ENCODE results near the gene ANXA2. TPM values are rescaled to one million over a fixed set of nuclear protein-coding genes. Genes with fewer than 3 reads are reported as not detected.

The ANXA2 gene
- total RNA-seq, 2 donors from 2014 or later, result 752 to 812 TPM

DNA sequence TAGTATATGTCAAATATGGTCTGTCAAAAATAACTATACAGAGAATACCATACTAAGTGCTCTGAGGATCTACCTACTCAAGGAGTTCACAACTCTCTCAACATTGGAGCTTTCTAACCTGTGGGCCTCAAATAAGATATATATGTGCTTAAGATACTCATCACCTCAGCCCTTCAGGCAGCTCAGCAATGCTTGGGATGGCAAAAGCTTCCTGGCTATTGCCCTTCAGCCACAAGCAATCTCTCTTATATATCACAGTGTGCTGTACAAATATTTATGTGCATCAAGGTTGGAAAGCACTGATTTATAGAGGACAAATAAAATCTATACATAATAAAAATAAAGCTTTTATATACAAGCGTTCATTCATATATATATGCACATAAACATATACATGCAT is 40.9 kb upstream of the ANXA2 start:
- Histone ChIP-seq H3K4me1 (ENCODE audit: control insufficient read depth in 1 of 2, low read depth in 2 of 2) (no peaks in the 10 kb centered on the region), H3K27me3 (replicated peaks; ENCODE audit: insufficient read depth) (no peaks in the 10 kb centered on the region), H3K36me3 (peaks cover 12% of the 10 kb centered on the region), H3K4me3 (no peak overlapping the region), H3K27ac (no peak overlapping the region), H3K9me3 (no peaks in the 10 kb centered on the region)
- ATAC-seq (ENCODE audit: insufficient number of reproducible peaks, low FRiP score, low read depth) (no peak), DNase-seq (ENCODE audit: low spot score) (no peak)
- TF ChIP-seq CTCF (IDR thresholded peaks at IDR 0.05), result no peak

DNA sequence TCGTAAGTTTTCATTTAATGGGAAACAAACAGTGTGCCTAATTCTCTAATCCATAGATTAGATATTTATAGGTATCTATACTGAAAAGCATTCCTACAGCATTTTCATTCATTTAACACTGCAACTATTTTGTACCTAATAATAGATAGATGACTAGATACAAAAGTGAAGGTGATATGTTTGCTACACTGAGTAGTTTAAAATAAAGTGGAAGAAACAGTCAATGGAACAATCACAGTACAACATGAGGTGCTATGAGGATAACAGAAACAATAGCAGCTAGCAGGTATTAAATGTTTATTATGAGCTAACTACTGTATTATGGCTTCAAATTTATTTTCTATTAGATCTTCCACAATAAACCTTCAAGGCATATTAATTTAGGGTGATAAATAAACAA is 31.1 kb upstream of the ANXA2 start:
- Histone ChIP-seq H3K4me1 (ENCODE audit: control insufficient read depth in 1 of 2, low read depth in 2 of 2) (peaks cover 7 to 28% of the 10 kb centered on the region in 2 donors), H3K27ac (no peak overlapping the region), H3K27me3 (replicated peaks; ENCODE audit: insufficient read depth) (no peaks in the 10 kb centered on the region), H3K36me3 (peaks cover 16% of the 10 kb centered on the region), H3K9me3 (no peaks in the 10 kb centered on the region), H3K4me3 (no peak overlapping the region)
- no peak for TF ChIP-seq CTCF (IDR thresholded peaks at IDR 0.05)
- ATAC-seq (ENCODE audit: insufficient number of reproducible peaks, low FRiP score, low read depth), result no peak
- DNase-seq (ENCODE audit: low spot score), result no peak

DNA sequence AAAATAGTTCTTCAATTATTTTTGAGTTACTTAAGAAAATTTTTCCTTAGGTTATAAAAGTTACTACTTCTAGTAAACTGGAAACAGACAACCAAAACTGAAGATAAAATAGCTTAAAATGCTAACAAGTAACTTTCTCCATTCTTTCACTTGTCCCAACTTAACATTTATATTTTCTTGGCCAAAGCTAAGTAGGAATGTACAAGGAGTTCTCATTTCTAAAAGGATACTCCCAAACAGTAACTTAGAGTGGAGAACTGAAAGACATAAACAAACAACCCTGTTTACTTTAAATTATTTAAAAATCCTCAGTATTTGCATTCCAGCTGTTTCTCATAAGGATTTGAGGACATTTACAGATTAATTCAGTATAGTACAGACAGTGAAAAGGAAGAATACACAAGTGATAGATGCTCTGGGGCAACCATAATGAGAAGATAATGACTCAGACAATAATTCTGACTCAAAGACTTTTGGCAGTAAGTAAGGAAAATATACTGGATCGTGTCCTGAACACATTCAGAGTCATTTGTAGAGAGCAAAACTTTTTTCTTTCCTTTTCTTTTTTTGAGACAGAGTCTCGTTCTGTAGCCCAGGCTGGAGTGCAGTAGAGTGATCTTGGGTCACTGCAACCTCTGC is 29.2 kb upstream of the ANXA2 start:
- Histone ChIP-seq H3K4me3 (no peak overlapping the region), H3K27me3 (replicated peaks; ENCODE audit: insufficient read depth) (no peaks in the 10 kb centered on the region), H3K4me1 (ENCODE audit: control insufficient read depth in 1 of 2, low read depth in 2 of 2) (peaks cover 20 to 43% of the 10 kb centered on the region in 2 donors), H3K27ac (peak overlapping the region; percentile 54 to 59), H3K36me3 (peaks cover 12% of the 10 kb centered on the region), H3K9me3 (no peaks in the 10 kb centered on the region)
- ATAC-seq (ENCODE audit: insufficient number of reproducible peaks, low FRiP score, low read depth), result peak; percentile 51
- no peak for DNase-seq (ENCODE audit: low spot score)
- no peak for TF ChIP-seq CTCF (IDR thresholded peaks at IDR 0.05)

GRCh38 chr15:60425461-60425860 is 27.7 kb upstream of the ANXA2 start:
- no peak for DNase-seq (ENCODE audit: low spot score)
- Histone ChIP-seq H3K27ac (no peak overlapping the region), H3K4me3 (no peak overlapping the region), H3K36me3 (peaks cover 5% of the 10 kb centered on the region), H3K4me1 (ENCODE audit: control insufficient read depth in 1 of 2, low read depth in 2 of 2) (peaks cover 22 to 52% of the 10 kb centered on the region in 2 donors), H3K27me3 (replicated peaks; ENCODE audit: insufficient read depth) (no peaks in the 10 kb centered on the region), H3K9me3 (no peaks in the 10 kb centered on the region)
- ATAC-seq (ENCODE audit: insufficient number of reproducible peaks, low FRiP score, low read depth), result no peak
- no peak for TF ChIP-seq CTCF (IDR thresholded peaks at IDR 0.05)

- no peak overlapping the region for H3K4me3 ChIP-seq
- H3K9me3 ChIP-seq, result no peaks in the 10 kb centered on the region
- peaks cover 22 to 60% of the 10 kb centered on the region in 2 donors for H3K4me1 ChIP-seq (ENCODE audit: control insufficient read depth in 1 of 2, low read depth in 2 of 2)
- H3K27me3 ChIP-seq (replicated peaks; ENCODE audit: insufficient read depth), result no peaks in the 10 kb centered on the region
- TF ChIP-seq CTCF (IDR thresholded peaks at IDR 0.05), result no peak
- peak overlapping the region in 1 of 2 donors; percentile 21 for H3K27ac ChIP-seq
- H3K36me3 ChIP-seq, result no peaks in the 10 kb centered on the region
- ATAC-seq (ENCODE audit: insufficient number of reproducible peaks, low FRiP score, low read depth), result no peak
- no peak for DNase-seq (ENCODE audit: low spot score)
Measured at GRCh38 chr15:60424006-60424405, 26.2 kb upstream of the ANXA2 start.

All from thoracic aorta (tissue), 2 donors.